Measurements from ENCODE around the gene TCEAL3.
"Not testable (repeated sequence)": the region's sequence is repeated elsewhere in the genome, so short reads cannot be mapped to it uniquely, and the experiment has no call there.

The TCEAL3 gene

DNA sequence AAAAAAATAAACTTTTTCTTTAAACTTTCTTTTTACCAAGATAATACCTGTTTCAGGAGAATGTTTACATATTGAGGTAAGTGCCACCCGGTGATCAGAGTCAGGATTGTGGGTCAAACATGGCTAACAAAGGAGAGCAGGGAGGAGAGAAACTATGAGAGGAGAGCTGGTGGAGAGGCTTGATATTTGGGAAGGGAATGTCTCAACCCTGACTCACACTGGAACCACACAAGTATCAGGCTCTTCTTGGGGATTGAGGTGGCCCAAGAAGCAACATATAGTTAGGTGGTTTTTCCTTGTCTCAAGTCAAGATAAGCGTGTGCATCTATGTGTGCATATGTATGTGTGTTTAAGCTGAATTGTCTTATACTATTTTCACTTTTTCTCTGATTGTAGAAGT, 27.7 kb downstream of the TCEAL3 start:
- Histone ChIP-seq H3K27ac (no peak overlapping the region), H3K36me3 (no peaks in the 10 kb centered on the region), H3K4me3 (ENCODE audit: low read depth in 1 of 2, low read length in 1 of 2) (no peak overlapping the region), H3K27me3 (no peaks in the 10 kb centered on the region), H3K4me1 (ENCODE audit: control insufficient read depth in 1 of 2, insufficient read depth in 1 of 2, low read depth in 1 of 2, low read length in 1 of 2) (no peaks in the 10 kb centered on the region), H3K9me3 (no peaks in the 10 kb centered on the region)
- TF ChIP-seq, protein P1, sequence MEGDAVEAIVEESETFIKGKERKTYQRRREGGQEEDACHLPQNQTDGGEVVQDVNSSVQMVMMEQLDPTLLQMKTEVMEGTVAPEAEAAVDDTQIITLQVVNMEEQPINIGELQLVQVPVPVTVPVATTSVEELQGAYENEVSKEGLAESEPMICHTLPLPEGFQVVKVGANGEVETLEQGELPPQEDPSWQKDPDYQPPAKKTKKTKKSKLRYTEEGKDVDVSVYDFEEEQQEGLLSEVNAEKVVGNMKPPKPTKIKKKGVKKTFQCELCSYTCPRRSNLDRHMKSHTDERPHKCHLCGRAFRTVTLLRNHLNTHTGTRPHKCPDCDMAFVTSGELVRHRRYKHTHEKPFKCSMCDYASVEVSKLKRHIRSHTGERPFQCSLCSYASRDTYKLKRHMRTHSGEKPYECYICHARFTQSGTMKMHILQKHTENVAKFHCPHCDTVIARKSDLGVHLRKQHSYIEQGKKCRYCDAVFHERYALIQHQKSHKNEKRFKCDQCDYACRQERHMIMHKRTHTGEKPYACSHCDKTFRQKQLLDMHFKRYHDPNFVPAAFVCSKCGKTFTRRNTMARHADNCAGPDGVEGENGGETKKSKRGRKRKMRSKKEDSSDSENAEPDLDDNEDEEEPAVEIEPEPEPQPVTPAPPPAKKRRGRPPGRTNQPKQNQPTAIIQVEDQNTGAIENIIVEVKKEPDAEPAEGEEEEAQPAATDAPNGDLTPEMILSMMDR (IDR thresholded peaks at IDR 0.05): no peak

DNA sequence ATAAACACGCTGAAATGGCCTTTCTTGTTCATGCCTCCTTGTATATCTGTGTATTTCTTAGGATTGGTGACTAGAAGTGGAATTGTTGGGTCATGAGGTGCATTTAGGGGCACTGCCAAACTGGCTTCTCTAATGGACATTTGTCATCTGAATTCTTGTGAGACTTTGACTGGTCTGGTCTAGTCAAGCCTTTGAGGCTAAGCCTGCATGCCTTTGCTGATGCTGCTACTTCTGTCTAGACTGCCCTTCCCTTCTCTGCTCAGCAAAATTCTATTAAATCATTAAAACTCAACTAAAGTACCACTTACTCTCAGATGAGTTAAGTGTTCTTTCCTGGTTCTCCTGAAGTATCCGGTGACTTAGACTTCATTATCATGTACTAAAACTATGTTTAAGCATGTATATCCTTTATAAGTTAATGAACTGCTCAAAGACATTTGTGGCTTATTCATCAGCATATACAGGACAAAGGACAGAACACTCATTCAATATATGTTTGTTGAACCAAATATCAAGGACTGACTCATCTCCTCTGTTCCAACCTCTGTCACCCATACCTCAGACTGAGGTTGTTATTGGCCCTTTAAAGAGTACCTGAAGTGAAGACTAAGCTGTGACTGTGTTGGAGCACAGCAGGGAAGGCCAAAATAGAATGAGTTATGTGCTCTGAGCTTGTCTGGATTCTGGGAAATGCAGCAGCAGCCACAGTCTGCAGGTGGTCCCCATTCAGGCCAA, 30.0 kb downstream of the TCEAL3 start:
- Histone ChIP-seq H3K27me3 (no peaks in the 10 kb centered on the region), H3K9me3 (no peaks in the 10 kb centered on the region), H3K36me3 (no peaks in the 10 kb centered on the region), H3K27ac (no peak overlapping the region), H3K4me3 (ENCODE audit: low read depth in 1 of 2, low read length in 1 of 2) (no peak overlapping the region), H3K4me1 (ENCODE audit: control insufficient read depth in 1 of 2, insufficient read depth in 1 of 2, low read depth in 1 of 2, low read length in 1 of 2) (no peaks in the 10 kb centered on the region)
- TF ChIP-seq, protein P1 (IDR thresholded peaks at IDR 0.05): no peak

DNA sequence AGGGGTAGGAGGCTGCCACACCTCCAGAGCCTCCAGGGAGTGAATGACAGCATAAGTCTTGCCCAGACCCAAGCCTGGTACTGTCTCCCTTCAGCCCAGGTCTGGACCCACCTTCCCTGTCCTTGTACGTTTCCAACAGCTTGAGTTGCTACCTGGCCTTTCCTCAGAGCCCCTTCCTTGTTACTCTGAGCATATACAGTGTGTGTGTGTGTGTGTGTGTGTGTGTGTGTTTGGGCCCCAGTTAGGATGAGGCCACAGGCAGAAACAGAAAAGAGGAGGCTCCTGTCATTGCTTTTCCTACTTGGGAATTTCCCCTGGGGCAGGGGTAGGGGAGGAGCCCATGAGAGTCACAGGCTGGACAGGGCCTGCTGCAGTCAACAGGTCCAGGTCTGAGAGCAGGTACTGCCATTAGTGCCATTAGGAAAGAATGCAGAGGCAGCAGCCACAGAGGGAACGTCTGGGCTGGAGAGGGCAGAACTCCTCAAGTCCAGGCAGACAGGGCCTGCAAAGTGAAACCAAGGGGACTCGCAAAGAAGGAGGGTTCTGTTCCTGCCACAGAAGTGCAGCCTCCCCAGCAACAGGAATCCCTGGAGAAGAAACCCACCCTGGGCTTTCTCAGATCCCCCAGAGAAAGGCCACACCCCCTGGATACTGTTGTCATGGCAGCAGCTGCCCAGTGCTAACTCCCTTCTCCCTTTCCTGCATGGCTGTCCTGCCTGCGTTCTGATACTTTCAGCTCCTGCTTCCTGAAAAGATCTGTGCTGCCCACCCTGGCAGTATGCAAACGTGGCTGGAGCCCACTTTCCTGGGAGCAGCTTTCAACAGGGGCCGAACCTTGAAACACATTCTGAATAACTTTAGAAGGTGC, 30.9 kb downstream of the TCEAL3 start:
- not testable (repeated sequence) for H3K27me3 ChIP-seq; H3K9me3 ChIP-seq; H3K4me3 ChIP-seq (ENCODE audit: low read depth in 1 of 2, low read length in 1 of 2); H3K4me1 ChIP-seq (ENCODE audit: control insufficient read depth in 1 of 2, insufficient read depth in 1 of 2, low read depth in 1 of 2, low read length in 1 of 2); H3K36me3 ChIP-seq; H3K27ac ChIP-seq

DNA sequence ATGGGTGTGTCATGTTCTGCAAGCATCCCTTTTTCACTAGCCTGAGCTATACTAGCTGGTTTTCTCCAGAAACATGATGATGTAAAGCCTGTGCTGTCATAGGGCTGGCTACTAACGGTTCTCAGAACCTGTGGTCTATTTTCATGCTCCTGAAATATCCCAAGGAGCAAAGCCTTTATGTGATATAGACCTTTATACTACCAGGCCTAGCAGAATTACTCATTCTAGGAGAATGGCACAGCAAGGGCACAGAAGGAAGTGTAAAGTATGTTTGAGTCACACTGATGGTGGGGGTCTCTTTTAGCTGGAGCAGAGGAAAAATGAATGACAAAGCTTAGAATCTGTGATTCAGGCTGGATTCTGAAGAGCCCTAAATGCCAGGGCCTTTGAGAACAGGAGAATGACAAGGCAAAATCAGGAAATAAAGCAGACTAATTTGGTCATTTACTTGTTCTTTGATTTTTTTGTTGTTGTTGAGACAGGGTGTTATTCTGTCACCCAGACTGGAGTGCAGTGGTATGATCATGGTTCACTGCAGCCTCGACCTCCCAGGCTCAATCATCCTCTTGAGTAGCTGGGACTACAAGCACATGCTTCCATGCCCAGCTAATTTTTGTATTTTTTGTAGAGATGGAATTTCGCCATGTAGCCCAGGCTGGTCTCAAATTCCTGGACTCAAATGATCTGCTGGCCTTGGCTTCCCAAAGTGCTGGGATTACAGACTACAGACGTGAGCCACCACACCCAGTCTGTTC, 32.8 kb downstream of the TCEAL3 start:
- H3K9me3 ChIP-seq: no peaks in the 10 kb centered on the region
- H3K4me3 ChIP-seq (ENCODE audit: low read depth in 1 of 2, low read length in 1 of 2): no peak overlapping the region
- TF ChIP-seq, protein P1 (IDR thresholded peaks at IDR 0.05): no peak
- no peaks in the 10 kb centered on the region for H3K36me3 ChIP-seq
- H3K27ac ChIP-seq: no peak overlapping the region
- no peaks in the 10 kb centered on the region for H3K27me3 ChIP-seq
- H3K4me1 ChIP-seq (ENCODE audit: control insufficient read depth in 1 of 2, insufficient read depth in 1 of 2, low read depth in 1 of 2, low read length in 1 of 2): no peaks in the 10 kb centered on the region

DNA sequence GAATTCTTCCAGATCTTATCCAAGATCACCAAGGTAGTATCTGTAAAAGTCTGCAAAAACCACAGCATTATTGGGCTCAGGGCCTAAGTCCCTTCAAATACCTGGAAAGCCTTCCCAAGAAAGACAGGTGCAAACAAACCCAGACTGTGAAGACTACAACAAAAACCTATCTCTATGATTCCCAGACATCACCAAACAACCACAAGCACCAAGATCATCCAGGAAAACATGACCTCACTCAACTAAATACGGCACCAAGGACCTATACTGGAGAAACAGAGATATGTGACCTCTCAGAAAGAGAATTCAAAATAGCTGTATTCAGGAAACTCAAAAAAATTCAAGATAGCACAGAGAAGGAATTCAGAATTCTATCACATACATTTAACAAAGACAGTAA, 36.4 kb downstream of the TCEAL3 start:
- Histone ChIP-seq H3K27ac (no peak overlapping the region), H3K36me3 (no peaks in the 10 kb centered on the region), H3K4me3 (ENCODE audit: low read depth in 1 of 2, low read length in 1 of 2) (no peak overlapping the region), H3K9me3 (no peaks in the 10 kb centered on the region), H3K4me1 (ENCODE audit: control insufficient read depth in 1 of 2, insufficient read depth in 1 of 2, low read depth in 1 of 2, low read length in 1 of 2) (no peaks in the 10 kb centered on the region), H3K27me3 (no peaks in the 10 kb centered on the region)
- TF ChIP-seq, protein P1 (IDR thresholded peaks at IDR 0.05): no peak

Measured in neutrophil (primary cell).